H1 (cell line): ENCODE data around the gene ZFAND2B. TPM values are rescaled to one million over a fixed set of nuclear protein-coding genes. Genes with fewer than 3 reads are reported as not detected.

Experiments used
- CHD7 ChIP-seq: fragments of 300-600 bp; sonication (generic); IDR thresholded peaks from 2 replicates; pipeline ENCODE4 v1.7.1; 2012; ENCODE audit warnings: low read length, moderate library complexity, mild to moderate bottlenecking, inconsistent platforms; ENCODE audit not compliant: insufficient replicate concordance
- HDAC2 ChIP-seq, 2 experiments: fragments of 300-600 bp in 1 of 2; sonication (generic) in 1 of 2; IDR thresholded peaks; 2 replicates each; pipeline ENCODE4 v1.6.1; 2011 to 2012; ENCODE audit warnings: low read depth in 2 of 2, low read length in 2 of 2, mild to moderate bottlenecking in 2 of 2, moderate library complexity in 2 of 2, borderline replicate concordance in 1 of 2, inconsistent platforms in 1 of 2
- KDM4A ChIP-seq: IDR thresholded peaks from one replicate; pipeline ENCODE4 v1.7.1; 2012; ENCODE audit warnings: low read depth, mild to moderate bottlenecking, moderate library complexity, low read length, inconsistent platforms; ENCODE audit not compliant: severe bottlenecking
- MAFK ChIP-seq: IDR thresholded peaks from 2 replicates; pipeline ENCODE4 v1.6.1; 2012; ENCODE audit warnings: low read depth, mild to moderate bottlenecking, improper control_type of control experiment, low read length
- MAX ChIP-seq: IDR thresholded peaks from 2 replicates; pipeline ENCODE4 v1.6.1; 2012; ENCODE audit warnings: inconsistent platforms
- SP1 ChIP-seq: IDR thresholded peaks from 2 replicates; pipeline ENCODE4 v1.6.1; 2011; ENCODE audit warnings: low read depth, low read length
- TEAD4 ChIP-seq: IDR thresholded peaks from 2 replicates; pipeline ENCODE4 v1.6.1; 2012; ENCODE audit warnings: low read depth, low read length, inconsistent platforms, mixed read lengths
- USF2 ChIP-seq: IDR thresholded peaks from 2 replicates; pipeline ENCODE4 v1.6.1; 2011; ENCODE audit warnings: low read length, improper control_type of control experiment
- polyA plus RNA-seq, 7 experiments: library from polyadenylated mRNA; depleted of rRNA in 3 of 7; stranded (reverse) in 5 of 7; unstranded in 2 of 7; fragments of >200 nt in 5 of 7; fragments of 200-250 nt in 2 of 7; gene quantifications; 1 replicate in 5 of 7; 2 replicates in 1 of 7; 4 replicates in 1 of 7; pipeline versions ENCODE4 v1.2.1 to v1.2.3, GENCODE V29; 2011 to 2013; ENCODE audit warnings: missing spikeins in 2 of 7, mixed read lengths in 2 of 7
- total RNA-seq: library from RNA; stranded (reverse); fragmentation: NEBNext Ultra II Directional; extraction: Animal tissue kit (Norgen Biotek cat#: 25700); gene quantifications from 2 replicates; pipeline ENCODE4 v1.2.1, GENCODE V29; 2021

The ZFAND2B gene
- total and polyA plus RNA-seq, 2 of the 8 experiments (the other 6 are each of a cell fraction or from before 2014, with no cell fraction given) = 16.0 to 17.9 TPM

GRCh38 chr2:219228041-219228910, 21.7 kb downstream of the ZFAND2B start (continued):
- TF ChIP-seq MAX = no peak
- no peak for TF ChIP-seq TEAD4
- TF ChIP-seq USF2 = no peak
- no peak for TF ChIP-seq SP1
- no peak for TF ChIP-seq CHD7
- TF ChIP-seq MAFK = no peak
- no peak for TF ChIP-seq HDAC2 (IDR thresholded peaks at IDR 0.05; ENCODE audit: borderline replicate concordance in 1 of 2, low read depth in 2 of 2, low read length in 2 of 2)
- TF ChIP-seq KDM4A = no peak
- TF ChIP-seq, all 59 proteins: peak for 0
